OCI-LY1 (cell line): ENCODE data around the gene HOXA4.

ENCODE experiments used
- H2AFZ ChIP-seq: fragments of 200-600 bp; sonication (generic), shearing (Covaris generic); 2 replicates; pipeline ENCODE4 v1.6.0; 2014; ENCODE audit warnings: antibody characterized with exemption, mild to moderate bottlenecking, low read length
- H3F3A ChIP-seq: fragments of 200-600 bp; sonication (generic), shearing (Covaris generic); 2 replicates; pipeline ENCODE4 v1.6.0; 2014; ENCODE audit warnings: mild to moderate bottlenecking, antibody characterized with exemption, low read length, moderate library complexity; ENCODE audit not compliant: insufficient read depth
- H3K27ac ChIP-seq: fragments of 200-600 bp; sonication (generic); 2 replicates; pipeline ENCODE4 v1.5.1; 2014; ENCODE audit warnings: low read length, mixed run types, mild to moderate bottlenecking, low read depth; ENCODE audit not compliant: poor library complexity, severe bottlenecking
- H3K27me3 ChIP-seq: fragments of 200-600 bp; sonication (generic); 2 replicates; pipeline ENCODE4 v1.6.0; 2014; ENCODE audit warnings: antibody characterized with exemption, mild to moderate bottlenecking, low read length, moderate library complexity; ENCODE audit not compliant: insufficient read depth
- H3K36me3 ChIP-seq: fragments of 200-600 bp; sonication (generic); 2 replicates; pipeline ENCODE4 v1.6.1; 2014; ENCODE audit warnings: mild to moderate bottlenecking, antibody characterized with exemption, low read length, moderate library complexity, mixed read lengths; ENCODE audit not compliant: insufficient read depth
- H3K4me1 ChIP-seq: fragments of 200-600 bp; sonication (generic); 2 replicates; pipeline ENCODE4 v1.5.1; 2014; ENCODE audit warnings: mild to moderate bottlenecking, low read length, moderate library complexity; ENCODE audit not compliant: insufficient read depth, severe bottlenecking
- H3K4me2 ChIP-seq: fragments of 200-600 bp; sonication (generic), shearing (Covaris generic); 2 replicates; pipeline ENCODE4 v1.6.1; 2014; ENCODE audit warnings: low read length
- H3K4me3 ChIP-seq: fragments of 200-600 bp; sonication (generic); 2 replicates; pipeline ENCODE4 v1.5.1; 2014; ENCODE audit warnings: low read length, low read depth, mild to moderate bottlenecking, mixed read lengths; ENCODE audit not compliant: poor library complexity, severe bottlenecking
- H3K79me2 ChIP-seq: fragments of 200-600 bp; shearing (Covaris generic); 2 replicates; pipeline ENCODE4 v1.6.1; 2016; ENCODE audit warnings: mixed run types, low read length, mixed read lengths; ENCODE audit not compliant: insufficient read depth
- H3K9ac ChIP-seq: fragments of 200-600 bp; sonication (generic), shearing (Covaris generic); 2 replicates; pipeline ENCODE4 v1.6.1; 2014; ENCODE audit warnings: mild to moderate bottlenecking, low read length, mixed read lengths
- H3K9me2 ChIP-seq: fragments of 200-600 bp; sonication (generic), shearing (Covaris generic); 2 replicates; pipeline ENCODE4 v1.6.1; 2014; ENCODE audit warnings: low read depth, mild to moderate bottlenecking, low read length, mixed read lengths
- H3K9me3 ChIP-seq: fragments of 200-600 bp; shearing (Covaris generic); 2 replicates; pipeline ENCODE4 v1.6.1; 2014; ENCODE audit warnings: low read length, mixed read lengths
- H4K20me1 ChIP-seq: fragments of 200-600 bp; sonication (generic), shearing (Covaris generic); 2 replicates; pipeline ENCODE4 v1.6.0; 2016; ENCODE audit warnings: mild to moderate bottlenecking, low read length; ENCODE audit not compliant: insufficient read depth
- CTCF ChIP-seq: fragments of 200-600 bp; sonication (generic), shearing (Covaris generic); IDR thresholded peaks from 2 replicates; pipeline ENCODE4 v1.5.1; 2017; ENCODE audit warnings: mild to moderate bottlenecking, antibody characterized with exemption, low read length, moderate library complexity, mixed read lengths
- EZH2 ChIP-seq: fragments of 200-600 bp; sonication (generic), shearing (Covaris generic); IDR thresholded peaks from 2 replicates; pipeline ENCODE4 v1.8.0; 2017; ENCODE audit warnings: borderline replicate concordance, mixed run types, mild to moderate bottlenecking, antibody characterized with exemption, low read length, moderate library complexity, mixed read lengths

Gene HOXA4

GRCh38 chr7:27167916-27168264, 37.3 kb upstream of the HOXA4 start:
- Histone ChIP-seq H3K9me2 (no peaks in the 10 kb centered on the region), H3K4me3 (no peak overlapping the region), H3K36me3 (no peaks in the 10 kb centered on the region), H3K9me3 (no peaks in the 10 kb centered on the region), H3K27me3 (peaks cover 11% of the 10 kb centered on the region; the same call in 1 of the 2 replicates), H3K4me1 (peaks cover 4% of the 10 kb centered on the region), H3F3A (0 out of 2 replicates have a peak, but pooled peaks cover 3% of the 10 kb centered on the region), H2AFZ (no peak overlapping the region), H3K9ac (no peak overlapping the region), H3K4me2 (no peak overlapping the region), H3K27ac (no peak overlapping the region), H3K79me2 (no peaks in the 10 kb centered on the region), H4K20me1 (no peaks in the 10 kb centered on the region)
- TF ChIP-seq CTCF (no peak), EZH2 (no peak)

DNA sequence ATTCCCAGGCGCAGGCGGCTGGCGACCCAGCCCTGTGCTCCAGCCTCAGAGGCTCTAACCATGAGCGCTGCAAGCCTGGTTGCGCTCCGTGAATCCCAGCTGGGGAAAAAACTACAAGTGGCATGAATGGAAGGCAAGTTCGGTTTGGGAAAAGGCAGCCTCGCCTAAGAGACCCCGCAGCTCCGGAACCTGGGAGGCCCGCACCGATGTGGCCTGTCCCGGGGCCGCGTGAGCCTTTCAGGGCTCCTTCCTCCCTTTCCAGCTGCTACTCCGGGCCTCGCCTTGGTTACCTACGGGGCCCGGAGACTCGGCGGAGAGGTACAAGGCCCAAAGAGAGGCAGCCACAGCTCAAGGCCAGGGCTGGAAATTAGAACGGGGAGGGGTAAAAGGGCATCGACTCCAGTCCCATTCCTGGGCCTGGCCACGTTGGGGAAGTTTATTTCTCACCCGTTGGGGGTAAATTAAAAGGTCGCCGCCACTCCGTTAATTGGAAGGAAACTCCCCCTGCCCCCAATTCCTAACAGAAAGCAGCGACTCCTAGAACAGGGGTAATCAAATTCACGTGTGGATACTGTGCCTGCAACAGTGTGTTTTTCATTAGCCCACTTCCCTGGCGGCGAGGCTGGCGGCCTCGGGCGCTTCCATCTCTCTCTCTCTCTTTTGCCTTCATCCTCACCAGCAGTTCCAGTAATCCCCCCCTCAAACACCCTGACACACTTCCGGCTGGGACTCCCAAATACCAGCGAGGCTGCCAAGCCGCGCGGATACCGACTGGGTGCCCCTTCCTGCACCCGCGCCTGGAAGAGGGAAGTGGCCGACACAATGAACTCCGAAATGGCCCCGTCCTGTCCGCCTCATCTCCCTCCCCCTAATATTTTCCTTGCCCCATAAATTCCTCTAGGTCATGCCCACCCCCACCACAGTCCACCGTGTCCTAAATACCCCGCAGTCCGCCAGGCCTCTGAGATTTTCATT, 36.3 kb upstream of the HOXA4 start:
- H2AFZ ChIP-seq = no peak overlapping the region
- no peaks in the 10 kb centered on the region for H3K36me3 ChIP-seq
- no peaks in the 10 kb centered on the region for H3K4me1 ChIP-seq
- H3K9ac ChIP-seq = no peak overlapping the region
- no peak overlapping the region for H3K4me3 ChIP-seq
- H3K9me2 ChIP-seq = no peaks in the 10 kb centered on the region
- H3F3A ChIP-seq = 0 out of 2 replicates have a peak, but pooled peaks cover 8% of the 10 kb centered on the region
- no peaks in the 10 kb centered on the region for H3K79me2 ChIP-seq
- H3K27me3 ChIP-seq = peaks cover 4% of the 10 kb centered on the region; the same call in 1 of the 2 replicates
- H4K20me1 ChIP-seq = no peaks in the 10 kb centered on the region
- no peak overlapping the region for H3K27ac ChIP-seq
- H3K4me2 ChIP-seq = no peak overlapping the region
- TF ChIP-seq EZH2 = no peak
- no peak for TF ChIP-seq CTCF
- no peaks in the 10 kb centered on the region for H3K9me3 ChIP-seq

DNA sequence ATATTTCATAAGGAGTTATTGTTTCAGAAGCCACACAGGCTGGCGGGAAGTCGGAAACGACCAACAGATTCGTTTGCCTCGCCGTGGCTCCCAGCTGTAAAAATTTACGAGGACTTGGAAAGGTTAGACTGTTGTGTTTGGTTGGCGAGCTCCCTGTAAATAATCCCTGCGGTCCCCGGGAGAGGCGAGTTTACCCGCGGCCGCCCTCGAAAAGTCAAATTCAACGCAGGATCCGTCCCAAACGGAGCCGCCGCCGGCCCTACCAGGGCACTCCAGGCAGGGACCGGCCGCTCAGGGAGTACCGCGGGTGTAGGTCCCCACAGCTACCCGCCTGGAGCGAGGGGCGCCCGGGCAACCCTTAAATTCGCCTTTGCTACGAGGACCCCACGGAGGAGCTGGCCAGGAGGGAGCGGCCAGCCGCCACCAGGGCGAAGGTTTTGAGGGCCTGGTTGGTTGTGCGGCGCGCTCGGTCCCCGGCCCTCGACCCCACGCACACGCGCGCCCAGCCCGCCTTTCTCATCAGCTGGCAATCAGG, 35.5 kb upstream of the HOXA4 start:
- no peak overlapping the region for H2AFZ ChIP-seq
- no peak overlapping the region for H3K9ac ChIP-seq
- H3K4me2 ChIP-seq = no peak overlapping the region
- H3F3A ChIP-seq = 0 out of 2 replicates have a peak, but pooled peaks cover 8% of the 10 kb centered on the region
- H3K4me3 ChIP-seq = no peak overlapping the region
- no peaks in the 10 kb centered on the region for H4K20me1 ChIP-seq
- peaks cover 4% of the 10 kb centered on the region; the same call in 1 of the 2 replicates for H3K27me3 ChIP-seq
- TF ChIP-seq EZH2 (no peak), CTCF (no peak)
- H3K27ac ChIP-seq = no peak overlapping the region
- H3K4me1 ChIP-seq = peaks cover 4% of the 10 kb centered on the region
- no peaks in the 10 kb centered on the region for H3K36me3 ChIP-seq
- H3K9me2 ChIP-seq = no peaks in the 10 kb centered on the region
- no peaks in the 10 kb centered on the region for H3K79me2 ChIP-seq
- H3K9me3 ChIP-seq = no peaks in the 10 kb centered on the region
